NCI-H2107 treated with DMSO at 0.1 percent for 48 hours (cell line): ENCODE measurements around the gene DGLUCY.
"Not testable (repeated sequence)": the region's sequence is repeated elsewhere in the genome, so short reads cannot be mapped to it uniquely, and the experiment has no call there.

ENCODE experiments used
- DNase-seq: peaks from one replicate; lab custom pipeline; 2025; ENCODE audit not compliant: unreplicated experiment; lab: John Stamatoyannopoulos, UW

Gene DGLUCY

GRCh38 chr14:91138511-91139359 is 24.9 kb downstream of the DGLUCY start:
- DNase-seq = no peak

GRCh38 chr14:91139776-91140175 is 25.9 kb downstream of the DGLUCY start:
- DNase-seq = no peak

DNA sequence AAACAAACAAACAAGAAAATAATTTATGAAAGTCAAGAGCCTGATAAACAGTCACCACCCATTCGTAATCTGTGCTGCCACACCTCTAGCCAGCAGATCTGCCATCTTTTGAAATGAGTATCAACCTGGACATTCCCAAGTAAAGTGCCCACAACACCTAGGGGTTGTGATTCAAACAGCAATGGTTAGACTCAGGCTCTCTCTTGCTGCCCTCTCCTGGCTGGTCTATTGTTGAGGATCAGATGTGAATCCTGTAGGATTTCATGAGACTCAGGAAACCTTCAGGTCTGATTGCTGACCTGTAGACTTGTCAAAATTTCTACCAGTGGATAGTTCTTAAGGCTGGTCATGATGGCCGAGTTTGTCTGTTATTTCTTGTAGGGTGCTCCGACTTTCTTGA is 26.8 kb downstream of the DGLUCY start:
- DNase-seq = peak; percentile 29

DNA sequence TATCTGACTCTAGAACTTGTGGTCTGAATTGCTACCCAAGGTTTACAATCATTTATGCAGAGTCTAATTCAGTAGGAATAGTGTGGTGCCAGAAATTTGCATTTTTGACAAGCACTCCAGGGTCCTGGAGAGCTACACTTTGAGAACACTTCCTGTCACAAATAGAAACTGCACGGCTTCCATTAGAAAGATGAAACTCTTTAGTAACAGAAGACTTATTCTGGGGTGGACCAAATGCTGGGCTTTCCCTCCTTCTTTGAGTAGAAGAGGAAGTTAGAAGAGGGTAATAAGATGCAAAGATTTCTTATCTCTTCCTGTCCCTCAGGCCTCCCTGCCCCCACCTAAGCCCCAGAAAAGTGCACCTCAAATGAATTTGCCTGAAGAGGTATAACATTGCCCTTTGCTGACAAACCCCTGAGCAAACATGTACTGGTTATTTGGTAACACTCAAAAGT is 28.4 kb downstream of the DGLUCY start:
- DNase-seq = no peak

- DNase-seq = no peak
These were observed 30.0 kb downstream of the DGLUCY start for GRCh38 chr14:91143862-91144261.

DNA sequence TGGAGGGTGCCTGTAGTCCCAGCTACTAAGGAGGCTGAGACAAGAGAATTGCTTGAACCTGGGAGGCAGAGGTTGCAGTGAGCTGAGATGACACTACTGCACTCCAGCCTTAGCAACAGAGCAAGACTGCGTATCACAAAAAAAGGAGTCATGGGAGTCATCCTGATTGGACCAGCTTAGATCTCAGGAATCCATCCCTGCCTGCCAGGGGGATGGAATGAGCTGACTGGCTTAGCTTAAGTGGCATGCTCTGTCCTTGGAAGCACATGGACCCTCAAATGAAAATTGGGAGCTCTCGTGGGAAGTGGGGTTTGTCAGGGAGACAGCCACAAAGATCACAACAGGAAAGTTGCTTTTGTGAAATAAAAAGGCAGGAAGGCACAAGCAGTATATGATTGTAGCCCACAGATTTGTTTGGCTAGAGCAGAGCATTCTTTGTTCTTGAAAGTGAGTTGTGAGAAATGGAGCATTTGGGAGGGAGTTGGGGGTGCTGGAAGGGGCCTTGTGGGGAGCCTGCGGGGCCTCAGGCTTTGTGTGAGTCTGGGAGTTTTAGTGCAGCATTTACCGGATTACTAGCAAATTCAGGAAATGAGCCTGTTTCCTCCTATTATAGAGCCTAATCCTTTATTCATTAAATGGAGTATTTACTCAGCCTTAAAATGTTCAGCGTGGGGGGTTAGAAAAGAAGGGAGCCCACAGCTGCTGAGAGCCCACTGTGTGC is 30.7 kb downstream of the DGLUCY start:
- no peak for DNase-seq

GRCh38 chr14:91145391-91146160 is 31.7 kb downstream of the DGLUCY start:
- no peak for DNase-seq

GRCh38 chr14:91146661-91147060 is 32.8 kb downstream of the DGLUCY start:
- DNase-seq = no peak

DNA sequence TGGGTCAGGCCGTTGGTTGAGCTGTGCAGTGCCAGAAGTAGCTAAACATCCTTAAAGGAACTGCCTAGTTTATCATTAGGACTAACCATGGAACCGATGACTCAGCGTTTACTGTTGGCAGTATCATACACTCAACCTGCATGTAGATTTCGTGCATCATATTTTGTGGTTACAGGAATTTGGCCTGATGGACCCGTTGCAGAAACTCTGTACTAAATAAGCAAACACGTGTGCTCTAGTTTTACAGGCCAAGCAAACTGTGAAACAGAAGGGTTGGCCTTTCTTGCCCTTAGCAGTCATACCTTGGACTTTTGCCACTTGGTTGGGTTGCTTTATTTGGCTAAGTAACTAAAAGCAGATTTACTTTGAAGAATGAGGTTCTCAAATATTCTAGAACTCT is 35.6 kb downstream of the DGLUCY start:
- no peak for DNase-seq

- DNase-seq = no peak
These were observed 38.6 kb downstream of the DGLUCY start for GRCh38 chr14:91152499-91152898.

DNA sequence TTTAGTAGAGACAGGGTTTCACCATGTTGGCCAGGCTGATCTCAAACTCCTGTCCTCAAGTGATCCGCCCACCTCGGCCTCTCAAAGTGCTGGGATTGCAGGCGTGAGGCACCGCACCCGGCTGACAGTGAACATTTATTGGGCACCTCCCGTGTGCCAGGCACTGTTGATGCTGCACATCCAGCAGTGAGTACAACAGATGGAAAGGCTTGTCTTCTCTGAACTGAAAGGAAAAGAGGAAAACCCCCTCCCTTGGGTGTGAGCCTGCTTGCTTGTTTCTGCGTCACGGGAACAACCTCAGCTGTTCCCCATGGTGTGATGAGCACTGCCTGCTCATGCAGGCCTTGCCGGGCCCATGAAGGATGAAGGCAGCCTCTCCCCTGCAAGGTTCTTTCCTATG is 39.5 kb downstream of the DGLUCY start:
- DNase-seq = no peak

DNA sequence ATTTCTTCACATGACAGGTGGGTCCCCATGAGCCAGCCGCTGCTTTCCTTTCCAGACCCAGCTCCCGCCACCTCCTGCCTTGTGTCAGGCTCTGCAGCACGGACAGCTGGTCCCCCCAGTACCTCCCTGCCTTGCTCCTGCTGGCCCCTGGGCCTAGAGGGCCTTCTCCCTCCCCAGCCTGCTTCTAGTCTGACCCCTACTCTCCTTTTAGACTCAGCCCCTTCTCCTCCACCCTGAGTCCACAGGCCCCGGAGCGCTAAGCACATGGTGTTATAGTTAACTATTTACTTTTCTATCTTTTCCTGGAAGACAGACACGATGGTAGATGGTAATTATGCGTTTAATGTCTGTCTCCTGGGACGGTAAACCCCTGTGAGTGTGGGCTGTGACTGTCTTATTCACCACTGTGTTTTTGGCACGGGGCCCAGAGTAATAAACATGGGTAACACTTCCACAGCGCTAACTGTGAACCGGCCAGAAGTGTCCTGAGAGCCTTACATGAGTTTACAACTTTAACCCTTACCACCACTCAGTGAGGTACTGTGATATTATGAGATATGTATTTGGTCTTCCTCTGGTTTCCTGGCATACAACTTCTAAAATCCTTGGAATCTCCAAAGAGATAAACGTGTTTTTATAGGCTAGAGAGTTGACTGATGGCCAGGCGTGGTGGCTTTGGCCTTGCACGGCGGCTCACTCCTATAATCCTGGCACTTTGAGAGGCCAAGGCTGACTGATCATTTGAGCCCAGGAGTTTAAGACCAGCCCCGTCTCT is 41.2 kb downstream of the DGLUCY start:
- peak; percentile 94 for DNase-seq

DNA sequence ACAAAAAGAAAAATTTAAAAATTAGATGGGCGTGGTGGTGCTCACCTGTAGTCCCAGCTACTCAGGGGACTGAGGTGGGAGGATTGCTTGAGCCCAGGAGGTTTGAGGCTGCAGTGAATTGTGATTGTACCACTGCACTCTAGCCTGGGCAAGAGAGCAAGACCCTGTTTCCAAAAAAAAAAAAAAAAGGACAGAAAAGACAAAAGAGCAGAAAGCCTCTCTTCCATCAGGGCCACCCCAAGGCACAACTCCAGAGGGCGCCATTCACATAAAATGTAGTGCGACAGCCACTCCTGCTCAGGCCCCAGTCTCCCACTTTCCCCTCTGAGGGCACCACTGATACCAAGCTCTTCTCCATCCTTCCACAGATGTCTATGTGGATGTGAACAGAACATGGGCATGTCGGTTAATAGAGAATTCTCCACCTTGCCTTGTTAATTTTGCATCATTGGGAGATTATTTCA is 41.8 kb downstream of the DGLUCY start:
- no peak for DNase-seq

DNA sequence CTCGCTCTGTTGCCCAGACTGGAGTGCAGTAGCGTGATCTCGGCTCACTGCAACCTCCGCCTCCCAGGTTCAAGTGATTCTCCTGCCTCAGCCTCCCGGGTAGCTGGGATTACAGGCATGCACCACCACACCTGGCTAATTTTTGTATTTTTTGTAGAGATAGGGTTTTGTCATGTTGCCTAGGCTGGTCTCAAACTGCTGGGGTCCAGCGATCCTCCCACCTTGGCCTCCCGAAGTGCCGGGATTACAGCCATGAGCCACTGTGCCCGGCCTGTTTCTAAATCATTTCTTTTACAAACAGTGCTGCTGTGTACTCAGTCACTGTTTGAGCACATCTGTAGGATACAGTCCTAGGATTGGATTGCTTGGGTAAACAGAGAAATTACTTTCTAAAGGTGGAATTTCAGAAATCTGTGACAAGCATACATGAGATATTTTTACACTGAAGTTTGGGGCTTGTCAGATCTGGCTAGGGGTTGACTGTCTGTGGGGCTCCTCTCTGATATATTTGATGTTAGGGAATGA is 42.3 kb downstream of the DGLUCY start:
- not testable (repeated sequence) for DNase-seq

DNA sequence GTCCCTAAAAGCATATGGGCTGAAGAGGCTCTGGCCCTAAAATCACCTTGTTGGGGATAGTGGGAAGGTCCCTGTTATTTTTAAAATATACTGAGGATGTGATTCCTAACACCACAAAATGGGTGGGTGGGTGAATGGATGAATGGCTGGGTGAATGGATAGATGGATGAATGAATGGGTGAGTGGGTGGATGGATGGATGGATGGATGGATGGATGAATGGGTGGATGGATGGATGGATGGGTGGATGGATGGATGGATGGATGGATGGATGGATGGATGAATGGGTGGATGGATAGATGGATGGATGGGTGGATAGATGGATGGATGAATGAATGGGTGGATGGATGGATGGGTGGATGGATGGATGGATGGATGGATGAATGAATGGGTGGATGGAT is 43.0 kb downstream of the DGLUCY start:
- DNase-seq = not testable (repeated sequence)

- DNase-seq = peak; percentile 25
These were observed 44.4 kb downstream of the DGLUCY start for GRCh38 chr14:91158091-91158790.

GRCh38 chr14:91159182-91159581 is 45.3 kb downstream of the DGLUCY start:
- no peak for DNase-seq

GRCh38 chr14:91159906-91160305 is 46.0 kb downstream of the DGLUCY start:
- no peak for DNase-seq

DNA sequence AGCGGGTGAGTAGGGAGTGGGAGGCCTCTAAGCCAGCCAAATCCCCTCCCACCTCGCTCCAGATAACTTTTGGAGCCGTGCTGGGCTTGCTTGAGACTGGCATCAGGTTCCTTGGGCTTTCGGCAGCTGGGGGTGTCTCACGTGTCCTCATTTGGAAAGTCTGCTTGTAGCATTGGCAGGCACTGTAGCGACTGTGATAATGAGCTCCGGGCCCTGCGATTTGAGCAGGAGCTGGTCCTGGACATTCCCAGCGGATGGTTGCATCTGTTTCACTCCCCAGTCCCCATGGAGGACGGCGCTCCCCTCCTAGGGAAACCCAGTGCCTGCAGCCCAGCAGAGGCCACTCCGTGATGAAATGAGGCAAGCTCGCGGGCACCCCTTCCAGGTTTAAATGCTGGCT is 49.4 kb downstream of the DGLUCY start:
- no peak for DNase-seq

DNA sequence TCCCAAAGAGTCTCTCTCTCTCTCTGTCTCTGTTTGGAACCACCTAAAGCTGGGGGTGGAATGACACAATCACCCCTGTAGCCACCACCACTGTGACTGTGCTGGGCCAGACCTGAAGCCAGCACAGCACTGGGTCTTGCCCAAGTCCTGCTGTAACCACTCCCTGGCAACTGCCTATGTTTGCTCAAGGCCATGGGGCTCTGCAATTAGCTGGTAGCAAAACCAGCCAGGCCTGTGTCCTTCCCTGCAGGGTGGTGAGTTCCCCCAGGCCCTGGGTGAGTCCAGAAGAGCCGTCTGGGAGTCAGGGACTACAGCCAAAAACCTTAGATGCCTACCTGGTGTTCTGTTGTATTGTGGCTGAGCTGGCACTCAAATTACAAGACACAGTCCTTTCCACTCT is 50.8 kb downstream of the DGLUCY start:
- no peak for DNase-seq
